NCI-H146 (cell line): Measurements from ENCODE around the gene ZFYVE28.
A peak's percentile ranks its signal among the peaks of the same experiment; 100 is the strongest.
"Not testable (repeated sequence)": the region's sequence is repeated elsewhere in the genome, so short reads cannot be mapped to it uniquely, and the experiment has no call there.

Source experiments
- DNase-seq: peaks from one replicate; lab custom pipeline; 2025; lab: John Stamatoyannopoulos, UW

The ZFYVE28 gene

DNA sequence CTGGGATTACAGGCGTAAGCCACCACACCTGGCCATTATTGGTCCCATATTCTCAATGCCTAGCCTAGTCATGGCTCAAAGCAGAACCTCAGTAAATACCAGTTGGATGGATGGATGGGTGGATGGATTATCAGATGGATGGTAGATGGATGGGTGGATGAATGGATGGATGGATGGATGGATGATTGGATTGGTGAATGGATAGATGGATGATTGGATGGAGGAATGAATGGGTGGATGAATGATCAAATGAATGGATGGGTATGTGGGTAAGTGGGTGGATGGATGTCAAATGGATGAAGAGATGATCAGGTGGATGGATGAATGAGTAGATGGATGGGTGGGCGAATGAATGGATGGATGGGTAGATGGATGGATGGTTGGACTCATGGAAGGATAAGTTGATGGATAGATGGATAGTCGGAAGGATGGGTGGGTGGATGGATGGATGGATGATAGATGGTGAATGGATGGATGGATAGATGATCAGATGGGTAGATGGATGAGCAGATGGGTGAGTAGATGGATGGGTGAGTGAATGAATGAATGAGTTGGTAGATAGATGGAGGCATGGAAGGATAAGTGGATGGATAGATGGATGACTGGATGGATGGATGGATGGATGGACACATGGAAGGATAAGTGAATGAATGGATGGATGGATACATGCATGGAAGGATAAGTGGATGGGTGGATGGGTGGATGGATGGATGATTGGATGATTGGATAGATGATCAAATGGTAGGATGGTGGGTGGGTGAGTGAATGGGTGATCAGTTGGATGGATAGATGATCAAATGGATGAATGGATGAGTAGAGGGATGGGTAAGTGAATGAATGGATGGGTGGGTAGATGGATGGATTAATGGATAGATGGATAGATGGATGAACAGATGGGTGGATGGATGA, 28.5 kb upstream of the ZFYVE28 start:
- no peak for DNase-seq

DNA sequence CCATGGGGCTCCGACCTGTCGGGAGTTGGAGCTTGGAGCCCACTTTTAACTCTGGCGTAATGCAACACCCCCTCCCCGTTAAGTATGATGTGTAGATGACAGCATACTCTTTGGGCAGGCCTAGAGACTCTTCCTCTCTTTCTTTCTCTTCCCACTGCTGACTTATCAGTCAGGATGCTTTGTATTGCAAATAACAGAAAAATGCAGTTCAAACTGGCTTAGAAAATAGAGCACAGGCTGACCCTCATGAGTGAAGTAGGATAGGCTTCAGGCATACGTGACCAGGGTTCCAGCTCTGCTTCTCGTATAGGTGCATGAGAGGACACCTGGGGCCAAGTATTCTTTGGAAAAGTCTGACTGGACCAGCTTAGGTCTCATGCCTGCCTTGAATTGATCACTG, 27.1 kb upstream of the ZFYVE28 start:
- DNase-seq = no peak

DNA sequence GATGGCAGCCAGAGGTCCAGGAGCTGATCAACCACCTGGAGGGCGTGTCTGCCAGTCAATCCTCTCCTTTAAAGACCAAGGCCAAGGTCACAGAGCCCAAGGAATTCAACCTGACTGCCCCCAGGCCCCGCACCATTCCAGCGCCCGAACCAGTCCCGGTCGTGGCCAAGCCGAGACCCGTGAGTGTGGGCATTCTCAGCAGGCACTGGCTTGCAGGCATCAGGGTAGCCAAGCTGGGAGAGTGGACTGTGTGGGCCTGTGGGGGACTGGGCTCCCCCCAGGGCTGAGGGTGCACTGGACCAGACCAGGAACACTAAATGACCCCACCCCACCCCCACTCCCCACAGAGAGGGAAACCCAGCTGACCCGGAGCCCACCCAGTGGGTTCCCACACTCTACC, 26.7 kb upstream of the ZFYVE28 start:
- no peak for DNase-seq

DNA sequence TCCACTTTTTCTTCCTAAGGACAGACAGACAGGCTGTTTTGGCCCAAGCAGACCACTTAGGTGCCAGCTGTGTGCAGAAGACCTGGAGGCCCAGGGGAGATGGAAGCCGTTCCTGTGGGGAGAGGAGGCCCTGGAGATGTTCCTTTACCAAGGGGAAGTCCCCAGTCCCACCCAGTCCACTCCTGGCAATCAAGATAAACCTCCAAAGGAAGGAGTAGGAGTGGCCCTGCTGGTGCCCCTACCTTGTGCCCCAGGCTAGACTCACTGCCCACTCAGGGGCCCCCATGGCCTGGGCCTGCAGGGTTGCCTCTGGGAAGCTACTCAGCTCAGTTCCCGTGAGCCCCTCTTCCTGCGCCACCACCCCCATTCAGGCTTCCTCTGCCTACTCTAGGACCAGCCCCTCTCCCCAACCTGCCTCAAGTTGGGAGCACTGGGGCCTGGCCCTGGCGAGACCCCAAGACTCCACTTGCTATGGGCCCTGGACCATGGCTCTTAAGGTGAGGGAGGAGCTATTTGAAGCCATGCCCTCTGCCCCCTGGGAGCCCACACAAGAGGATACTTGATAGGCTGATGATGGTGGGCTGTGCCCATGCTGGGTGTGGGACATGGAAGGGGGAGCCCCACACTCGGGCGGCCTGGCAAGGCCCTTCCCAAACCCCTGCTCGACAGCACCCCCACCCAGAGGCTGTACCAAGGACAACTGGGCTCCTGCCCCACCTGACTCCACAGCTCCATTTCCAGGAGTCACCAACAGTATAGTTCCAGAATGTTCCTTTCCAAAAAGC, 25.7 kb upstream of the ZFYVE28 start:
- no peak for DNase-seq

DNA sequence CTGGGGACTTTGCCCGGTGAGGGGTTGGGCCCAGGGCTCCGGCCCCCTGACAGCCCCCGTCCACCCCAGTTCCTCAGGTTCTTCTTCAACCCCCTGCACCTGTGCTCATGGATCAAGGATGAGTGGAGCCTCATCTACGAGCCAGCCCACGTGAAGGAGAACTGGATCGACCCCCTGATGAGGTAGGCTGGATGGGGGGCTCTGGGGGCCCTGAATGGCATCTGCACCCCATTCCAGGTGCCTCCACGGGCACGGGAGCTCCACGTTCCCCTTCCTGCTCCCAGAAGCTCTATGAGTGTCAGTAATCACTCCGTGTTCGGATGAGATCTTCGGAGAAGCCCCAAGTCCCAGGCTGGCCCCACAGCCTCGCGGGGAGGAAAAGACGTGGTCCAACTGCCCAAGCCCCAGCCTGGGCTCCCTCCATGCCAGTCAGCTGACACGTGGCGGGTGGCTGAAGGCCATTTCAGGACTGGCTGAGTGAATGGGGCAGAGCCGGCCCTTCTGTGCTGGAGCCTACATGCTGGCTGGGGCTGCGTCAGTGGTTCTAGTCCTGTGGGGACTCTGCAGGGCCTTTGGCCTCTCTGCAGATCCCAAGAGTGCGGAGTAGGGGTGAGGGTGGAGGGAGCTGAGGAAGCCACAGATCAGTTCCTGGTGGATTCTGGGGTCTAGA, 24.8 kb upstream of the ZFYVE28 start:
- no peak for DNase-seq

DNA sequence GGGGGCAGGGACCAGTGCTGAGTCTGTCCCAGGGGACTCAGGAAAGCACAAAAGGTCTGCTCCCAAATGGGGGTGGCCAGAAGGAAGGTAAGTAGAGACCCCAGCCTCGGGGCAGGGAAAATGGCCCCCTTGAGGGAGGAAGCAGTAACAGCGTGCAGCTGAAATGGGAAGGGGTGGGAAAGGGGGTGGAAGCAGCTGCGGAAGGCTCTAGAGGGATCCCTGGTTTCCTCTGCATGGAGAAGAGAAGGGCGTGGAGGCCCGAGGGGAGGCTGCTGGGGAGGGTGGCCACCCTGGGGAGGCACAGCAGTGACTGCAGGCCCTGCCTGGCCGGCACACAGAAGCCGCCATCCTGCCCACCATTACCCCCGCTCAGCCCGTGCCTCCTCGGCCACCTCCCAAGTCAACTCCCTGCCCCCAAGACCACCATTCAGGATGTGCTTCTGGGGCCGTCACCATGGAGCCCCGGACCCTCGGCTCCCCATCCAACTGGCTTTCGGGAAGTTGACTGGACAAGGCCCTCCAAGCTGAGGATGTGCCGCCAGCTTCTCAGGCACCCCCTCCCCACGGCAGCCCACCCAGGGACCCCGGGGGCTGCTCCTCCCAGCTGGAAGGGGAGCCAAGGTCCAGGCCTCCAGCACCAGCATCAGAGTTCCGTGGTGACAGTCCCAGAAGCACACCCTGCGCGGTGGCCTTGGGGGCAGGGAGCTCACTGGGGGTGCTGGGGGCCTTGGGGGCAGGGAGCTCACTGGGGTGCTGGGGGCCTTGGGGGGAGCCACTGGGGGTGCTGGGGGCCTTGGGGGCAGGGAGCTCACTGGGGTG, 23.9 kb upstream of the ZFYVE28 start:
- DNase-seq = no peak

DNA sequence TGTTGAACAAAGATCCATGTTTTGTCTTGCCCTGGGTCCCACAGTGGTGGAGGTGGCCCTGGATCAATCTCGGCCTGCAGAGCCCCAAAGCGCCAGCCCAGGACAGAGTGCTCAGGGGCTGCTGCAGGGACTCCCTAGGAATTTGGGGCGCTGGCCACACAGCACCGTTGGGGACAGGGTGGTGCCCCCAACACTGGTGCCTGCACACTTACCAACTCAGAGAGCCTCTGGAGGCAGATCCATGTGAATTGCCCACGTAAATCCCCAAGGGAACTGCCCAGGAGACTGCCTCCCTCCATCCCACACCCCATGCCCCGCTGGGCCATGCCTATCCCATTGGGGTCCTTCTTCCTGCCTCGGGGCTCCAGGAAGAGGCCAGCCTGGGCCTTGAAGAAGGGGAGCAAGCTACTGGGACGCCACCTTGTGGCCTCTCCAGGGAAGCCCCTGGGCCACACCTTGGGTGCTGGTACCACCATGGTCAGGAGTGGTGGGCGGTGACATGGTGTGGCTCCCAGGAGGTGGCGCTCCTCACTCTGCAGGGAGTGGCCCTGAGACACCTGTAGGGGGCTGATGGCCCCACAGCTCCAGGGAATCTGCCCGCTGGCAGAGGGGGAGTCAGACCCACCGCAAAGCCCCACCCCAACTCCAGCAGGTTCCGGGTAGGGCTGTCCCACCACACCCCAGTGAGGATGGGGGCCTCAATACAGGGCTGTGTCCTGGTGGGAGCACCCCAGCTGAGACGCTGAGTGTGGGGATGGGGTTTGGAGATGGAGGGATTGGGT, 23.1 kb upstream of the ZFYVE28 start:
- peak; percentile 82 for DNase-seq

DNA sequence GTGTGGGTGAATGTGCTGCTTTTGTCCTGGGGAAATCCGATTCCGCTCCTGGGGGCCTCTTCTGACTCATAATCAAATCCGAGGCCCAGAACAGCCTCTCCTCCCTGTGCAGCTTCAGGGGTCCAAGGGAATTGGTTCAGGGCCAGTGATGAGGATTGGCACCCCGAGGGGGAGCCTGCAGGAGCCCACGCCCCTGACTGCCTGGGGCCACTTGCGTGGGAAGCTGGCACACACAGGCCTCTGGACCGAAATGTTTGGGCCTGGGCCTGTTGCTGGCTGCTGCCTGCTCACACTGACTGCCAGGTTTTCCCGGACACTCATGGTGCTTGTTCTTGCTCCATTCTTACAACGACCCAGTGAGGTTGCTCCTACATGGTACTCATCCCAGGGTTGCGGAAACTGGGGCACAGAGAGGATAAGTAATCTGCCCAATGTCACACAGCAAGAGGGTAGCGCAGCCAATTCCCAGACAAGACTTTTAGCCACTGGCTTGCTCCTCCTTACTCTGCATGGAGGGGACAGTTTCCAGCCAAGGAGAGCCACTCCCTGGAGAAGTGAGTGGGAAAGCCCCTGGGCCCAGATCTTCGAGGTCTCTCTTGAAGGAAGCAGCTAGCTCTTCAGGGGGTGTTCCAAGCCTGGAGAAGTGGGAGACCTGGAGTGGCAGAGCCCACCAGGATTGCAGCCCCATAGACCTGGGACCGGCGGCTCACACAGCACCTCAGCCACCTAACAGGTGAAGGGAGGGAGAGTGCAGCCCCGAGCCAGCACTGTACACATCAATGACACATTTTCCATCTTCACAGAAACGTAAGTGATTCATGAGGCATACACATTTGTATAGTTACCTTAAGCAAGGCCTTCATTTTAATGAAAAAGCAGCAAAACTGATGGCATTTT, 20.6 kb upstream of the ZFYVE28 start:
- no peak for DNase-seq

DNA sequence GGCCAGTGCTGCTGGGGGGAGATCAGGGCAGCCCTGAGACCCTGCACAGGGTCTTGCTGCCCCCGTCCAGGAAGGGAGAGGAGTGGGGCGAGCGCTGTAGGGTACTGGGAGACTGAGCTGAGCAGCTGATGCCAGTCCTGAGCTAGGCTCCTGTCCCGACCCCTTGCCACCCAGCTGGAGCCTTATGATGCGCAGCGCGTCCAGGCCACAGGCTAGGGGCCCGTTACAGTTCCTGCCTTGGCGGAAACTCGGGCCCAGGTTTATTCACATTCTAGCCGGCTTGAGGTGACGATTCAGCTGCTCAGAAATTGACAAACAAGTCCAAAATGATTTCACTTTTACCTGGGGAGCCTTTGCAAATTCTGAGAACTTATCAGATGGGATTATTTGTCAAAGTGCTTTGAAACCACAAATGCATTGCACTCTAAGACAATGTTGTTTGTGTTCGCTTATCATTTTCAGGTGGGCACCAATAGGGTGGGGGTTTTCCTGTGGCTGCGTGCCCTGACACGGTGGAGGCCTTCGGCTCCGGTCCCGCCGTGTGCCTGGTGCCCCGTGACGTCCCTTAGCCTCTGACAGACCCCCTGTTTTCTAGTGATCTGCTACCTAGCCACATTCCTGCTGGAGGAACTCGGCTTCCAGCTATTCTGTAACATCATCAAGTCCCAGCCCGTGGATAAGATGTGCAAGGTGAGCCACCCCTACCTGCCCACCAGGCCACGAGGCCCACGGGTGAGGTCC, 19.2 kb upstream of the ZFYVE28 start:
- no peak for DNase-seq

DNA sequence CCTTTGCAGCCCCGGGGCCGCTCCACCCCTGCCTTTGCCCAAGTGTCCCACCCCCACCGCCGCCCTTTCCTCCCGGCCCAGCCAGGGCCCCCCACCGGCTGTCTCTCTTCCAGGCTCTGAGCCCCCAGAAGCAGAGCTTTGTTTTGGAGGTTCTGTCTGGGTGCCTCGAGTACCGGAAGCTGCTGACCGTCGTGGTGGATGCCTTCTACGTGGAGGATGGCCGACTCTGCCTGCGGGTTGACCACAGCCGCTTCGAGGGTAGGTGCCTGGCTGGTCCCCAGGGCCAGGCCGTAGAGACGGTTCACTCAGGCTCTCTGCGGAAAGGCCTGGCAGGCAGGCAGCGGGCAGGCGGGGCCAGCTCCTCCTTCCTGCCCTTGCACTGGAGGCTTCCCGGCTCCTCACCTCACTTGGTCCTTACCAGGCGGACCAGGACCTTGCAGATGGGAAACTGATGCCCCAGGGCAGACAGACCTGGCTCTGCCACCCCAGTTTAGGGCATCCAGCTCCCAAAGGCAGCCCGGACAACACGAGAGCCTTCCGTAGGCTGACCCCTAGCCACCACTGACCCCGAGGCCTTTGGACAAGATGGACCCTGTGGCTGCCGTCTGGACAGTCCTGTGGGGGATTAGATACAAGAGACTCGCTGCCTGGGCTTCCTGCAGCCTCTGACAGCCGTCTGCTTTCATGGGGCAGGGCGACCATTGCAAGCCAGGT, 18.5 kb upstream of the ZFYVE28 start:
- no peak for DNase-seq

DNA sequence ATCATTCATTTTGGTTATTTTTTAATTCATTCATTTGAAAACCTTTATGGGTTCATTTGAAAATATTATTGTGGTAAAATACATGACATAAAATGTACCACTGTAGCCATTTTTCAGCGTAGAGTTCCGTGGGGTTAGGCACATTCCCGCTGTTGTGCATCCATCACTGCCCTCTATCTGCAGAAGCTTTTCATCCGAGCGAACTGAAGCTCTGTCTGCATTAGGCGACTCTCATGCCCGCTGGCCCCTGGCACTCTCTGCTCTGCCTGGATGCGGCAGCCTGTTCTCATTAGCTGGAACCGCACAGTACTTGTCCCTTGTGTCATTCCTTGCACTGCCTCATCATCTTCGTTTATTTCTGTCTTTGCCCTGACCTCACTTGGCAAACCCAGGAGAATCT, 17.9 kb upstream of the ZFYVE28 start:
- no peak for DNase-seq

DNA sequence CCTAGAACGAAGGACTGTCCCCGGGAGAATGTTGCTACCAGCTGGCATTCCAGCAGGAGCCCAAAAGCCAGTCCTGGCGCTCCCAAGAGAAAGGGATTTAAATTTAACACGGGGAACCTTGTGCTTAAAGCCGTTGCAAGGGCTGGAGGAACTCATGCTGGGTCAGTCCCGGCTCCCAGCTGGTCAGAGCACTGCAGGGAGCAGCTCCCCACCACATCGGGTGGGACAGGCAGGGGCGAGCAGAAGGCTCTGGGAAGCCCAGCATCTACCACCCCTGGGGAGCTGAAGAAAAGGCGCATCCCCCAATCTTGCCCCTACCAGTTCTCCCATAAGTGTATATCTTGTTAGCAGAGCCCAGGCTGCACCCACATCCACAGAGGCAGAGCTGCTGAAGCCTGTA, 16.0 kb upstream of the ZFYVE28 start:
- DNase-seq = no peak

DNA sequence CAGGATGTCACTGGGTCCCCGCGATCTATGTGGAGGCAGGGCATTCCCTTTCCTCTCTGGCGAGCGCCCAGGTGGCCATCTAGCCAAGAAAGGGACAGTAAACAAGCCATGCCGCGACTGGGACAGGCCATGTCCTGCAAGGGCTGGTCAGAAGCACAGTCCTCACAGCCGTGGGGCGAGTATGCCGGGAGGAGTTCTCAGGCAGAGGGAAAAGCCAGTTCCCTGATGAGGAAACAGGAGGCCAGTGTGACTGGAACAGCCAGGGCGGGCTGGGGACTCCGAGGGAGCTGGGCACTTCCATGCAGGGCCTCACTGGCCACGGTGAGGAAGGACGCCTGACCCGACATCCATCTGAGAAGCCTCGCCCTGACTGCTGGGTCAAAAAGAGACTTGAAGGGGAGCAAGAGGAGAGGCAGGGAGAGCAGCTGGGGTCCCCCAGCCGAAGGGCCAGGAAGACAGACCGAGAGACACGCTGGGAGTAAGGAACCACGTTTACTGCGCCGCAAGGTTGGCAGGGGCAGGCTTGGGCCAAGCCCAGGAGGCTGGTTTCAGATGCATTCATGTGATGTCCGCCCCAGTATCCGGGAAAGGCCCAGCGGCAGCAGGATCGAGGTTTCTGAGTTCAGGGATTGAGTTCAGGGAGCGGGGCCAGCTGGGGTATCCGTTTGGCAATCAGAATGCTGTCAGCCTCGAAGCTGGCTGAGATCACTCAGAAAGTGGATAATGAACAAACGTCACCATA, 15.3 kb upstream of the ZFYVE28 start:
- no peak for DNase-seq

DNA sequence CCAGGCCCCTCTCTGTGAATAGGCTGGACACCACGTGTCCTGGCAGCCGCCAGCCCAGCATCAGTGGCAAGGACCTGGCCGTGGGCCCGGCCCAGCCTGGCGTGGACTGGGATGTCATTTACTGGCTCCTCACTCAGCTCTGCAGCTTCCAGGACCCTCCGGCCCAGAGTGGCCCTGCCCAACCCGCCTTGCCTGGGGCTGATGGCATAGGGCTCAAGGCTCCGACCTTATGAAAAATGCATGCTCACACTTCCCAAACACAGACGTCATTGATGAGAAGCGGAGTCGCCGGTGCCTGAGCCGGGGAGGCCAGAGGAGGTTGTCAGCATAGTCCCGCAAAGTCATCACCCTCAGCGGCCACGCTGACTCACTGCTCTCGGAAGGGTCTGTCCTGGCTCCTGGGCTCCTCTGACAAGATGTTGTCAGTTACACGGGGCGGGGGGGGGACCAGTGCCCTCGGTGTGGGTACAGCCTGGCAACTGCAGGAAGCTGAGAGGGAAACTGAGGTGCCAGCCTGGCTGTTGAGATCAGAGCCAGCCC, 14.6 kb upstream of the ZFYVE28 start:
- no peak for DNase-seq

DNA sequence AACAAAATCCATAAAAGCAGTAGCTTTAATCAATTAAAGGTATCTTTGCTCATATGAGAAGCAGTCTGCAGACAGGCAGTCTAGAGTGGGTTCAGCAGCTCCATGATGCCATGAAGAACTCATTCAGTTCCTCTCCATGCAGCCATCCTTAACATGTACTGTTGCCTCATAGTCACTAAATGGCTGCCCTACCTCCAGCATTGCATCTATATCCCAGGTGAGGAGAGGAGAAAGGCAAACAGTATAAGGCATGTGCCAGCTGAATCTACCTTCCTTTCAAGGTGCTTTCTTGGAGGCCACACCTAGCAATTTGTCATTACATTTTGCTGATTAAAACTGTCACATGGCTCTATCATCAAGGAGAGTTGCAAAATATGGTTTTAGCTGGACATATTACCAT, 13.6 kb upstream of the ZFYVE28 start:
- no peak for DNase-seq

DNA sequence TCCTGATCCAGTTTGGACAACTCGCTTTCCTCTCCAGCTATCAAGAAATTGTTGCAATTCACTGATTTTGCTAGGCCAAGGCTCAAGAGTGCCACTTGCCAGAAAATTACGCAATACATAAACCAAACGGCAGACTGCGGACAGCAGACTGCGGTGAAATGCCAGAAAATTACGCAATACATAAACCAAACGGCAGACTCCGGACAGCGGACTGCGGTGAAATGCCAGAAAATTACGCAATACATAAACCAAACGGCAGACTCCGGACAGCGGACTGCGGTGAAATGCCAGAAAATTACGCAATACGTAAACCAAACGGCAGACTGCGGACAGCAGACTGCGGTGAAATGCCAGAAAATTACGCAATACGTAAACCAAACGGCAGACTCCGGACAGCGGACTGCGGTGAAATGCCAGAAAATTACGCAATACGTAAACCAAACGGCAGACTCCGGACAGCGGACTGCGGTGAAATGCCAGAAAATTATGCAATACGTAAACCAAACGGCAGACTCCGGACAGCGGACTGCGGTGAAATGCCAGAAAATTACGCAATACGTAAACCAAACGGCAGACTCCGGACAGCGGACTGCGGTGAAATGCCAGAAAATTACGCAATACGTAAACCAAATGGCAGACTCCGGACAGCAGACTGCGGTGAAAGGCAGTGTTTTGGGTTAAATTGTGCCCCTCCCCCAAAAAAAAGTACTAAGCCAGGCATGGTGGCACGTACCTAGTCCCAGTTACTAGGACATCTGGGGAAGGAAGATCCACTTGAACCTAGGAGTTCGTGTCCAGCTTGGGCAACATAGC, 11.7 kb upstream of the ZFYVE28 start:
- DNase-seq = not testable (repeated sequence)
